HepG2 (cell line): ENCODE results near the gene TNFRSF13B.

ENCODE experiments used
- EZH2 ChIP-seq: conservative IDR thresholded peaks from 2 replicates; pipeline ENCODE4 v1.6.1; 2012; ENCODE audit warnings: mild to moderate bottlenecking, low read depth, low read length, moderate library complexity
- NFE2L2 ChIP-seq: fragments of 150-350 bp; IDR thresholded peaks from 2 replicates; pipeline ENCODE4 v1.6.1; 2014; ENCODE audit warnings: low read length
- PBX2 ChIP-seq: IDR thresholded peaks from 2 replicates; pipeline ENCODE4 v1.6.1; 2016; ENCODE audit warnings: control low read depth
- RBFOX2 ChIP-seq: fragments of 200-400 bp; formaldehyde crosslinking; IDR thresholded peaks from 2 replicates; pipeline ENCODE4 v1.6.1; 2017; ENCODE audit warnings: low read depth, mild to moderate bottlenecking, low read length
- SAFB2 ChIP-seq: sonication (generic); formaldehyde crosslinking; IDR thresholded peaks from 2 replicates; pipeline ENCODE4 v1.5.1; 2020; ENCODE audit warnings: missing genetic modification reagents, low read depth, mild to moderate bottlenecking, borderline replicate concordance
- ZBTB8A ChIP-seq: sonication (generic); formaldehyde crosslinking; IDR thresholded peaks from 2 replicates; pipeline ENCODE4 v1.4.0; 2020; ENCODE audit warnings: mild to moderate bottlenecking, low read depth, missing genetic modification reagents, borderline replicate concordance

DNA sequence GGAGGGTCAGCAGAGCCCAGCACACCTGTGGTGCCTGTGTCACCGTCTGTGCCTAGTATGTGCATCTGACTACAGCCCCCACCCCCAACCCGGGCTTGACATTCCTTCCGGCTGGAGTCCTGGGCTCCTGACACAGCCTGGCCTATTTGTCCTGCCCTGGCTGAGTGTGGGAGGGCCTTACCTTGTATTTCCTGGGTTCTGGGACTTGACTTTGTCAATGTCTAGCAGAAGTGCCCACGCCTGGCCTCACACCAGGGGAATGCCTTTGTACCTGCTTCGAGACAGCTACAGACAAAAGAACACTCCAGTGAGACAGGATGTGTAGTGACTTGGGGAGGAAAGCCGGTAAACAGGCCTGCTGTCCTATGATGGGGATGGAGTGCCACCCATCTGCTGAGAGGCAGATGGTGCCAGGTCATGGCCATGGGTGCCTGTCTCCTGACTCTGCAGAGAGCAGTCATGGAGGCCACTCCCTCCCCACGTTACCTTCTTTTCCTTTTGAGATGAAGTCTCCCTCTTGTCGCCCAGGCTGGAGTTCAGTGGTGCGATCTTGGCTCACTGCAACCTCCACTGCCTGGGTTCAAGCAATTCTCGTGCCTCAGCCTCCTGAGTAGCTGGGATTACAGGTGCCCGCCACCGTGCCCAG, 42.8 kb downstream of the TNFRSF13B start:
- TF ChIP-seq NFE2L2 (no peak), RBFOX2 (no peak), PBX2 (no peak), EZH2 (no peak), ZBTB8A (CRISPR knock-in tag) (no peak), SAFB2 (CRISPR knock-in tag) (no peak)
